SK-N-MC (cell line): ENCODE results near the gene PHRF1.
"Not testable (repeated sequence)": the region's sequence is repeated elsewhere in the genome, so short reads cannot be mapped to it uniquely, and the experiment has no call there.

ENCODE experiments used
- EZH2 ChIP-seq: fragments of 200-600 bp; sonication (generic); IDR thresholded peaks from one replicate; pipeline ENCODE4 v1.6.1; 2017; ENCODE audit warnings: antibody characterized with exemption
- POLR2AphosphoS5 ChIP-seq: IDR thresholded peaks from 2 replicates; pipeline ENCODE4 v1.6.1; 2012; ENCODE audit warnings: mild to moderate bottlenecking, low read depth, low read length, borderline replicate concordance

GRCh38 chr11:653136-653535 lies 76.9 kb downstream of the PHRF1 start:
- TF ChIP-seq POLR2AphosphoS5, EZH2: not testable (repeated sequence)
